Superior temporal gyrus (tissue), 1 donor: ENCODE measurements around the gene SOX6.
"Not testable (repeated sequence)": the region's sequence is repeated elsewhere in the genome, so short reads cannot be mapped to it uniquely, and the experiment has no call there.

Experiments used
- DNase-seq: peaks from one replicate; pipeline ENCODE4 v3.0.0-alpha.2; 2016; ENCODE audit errors: extremely low spot score

SOX6 gene

DNA sequence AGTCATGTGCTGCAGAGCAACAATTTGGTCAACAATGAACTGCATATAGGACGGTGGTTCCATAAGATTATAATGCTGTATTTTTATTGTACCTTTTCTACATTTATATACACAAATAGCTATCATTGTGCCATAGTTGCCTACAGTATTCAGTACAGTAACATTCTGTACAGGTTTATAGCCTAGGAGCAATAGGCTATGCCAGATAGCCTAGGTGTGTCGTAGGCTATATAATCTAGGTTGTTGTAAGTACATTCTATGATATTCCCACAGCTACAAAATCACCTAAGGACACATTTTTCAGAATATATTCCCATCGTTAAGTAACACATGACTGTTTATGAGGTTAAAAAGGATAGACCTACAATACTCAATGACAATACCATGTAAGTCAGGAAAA is 423.9 kb downstream of the SOX6 start:
- DNase-seq, result no peak

DNA sequence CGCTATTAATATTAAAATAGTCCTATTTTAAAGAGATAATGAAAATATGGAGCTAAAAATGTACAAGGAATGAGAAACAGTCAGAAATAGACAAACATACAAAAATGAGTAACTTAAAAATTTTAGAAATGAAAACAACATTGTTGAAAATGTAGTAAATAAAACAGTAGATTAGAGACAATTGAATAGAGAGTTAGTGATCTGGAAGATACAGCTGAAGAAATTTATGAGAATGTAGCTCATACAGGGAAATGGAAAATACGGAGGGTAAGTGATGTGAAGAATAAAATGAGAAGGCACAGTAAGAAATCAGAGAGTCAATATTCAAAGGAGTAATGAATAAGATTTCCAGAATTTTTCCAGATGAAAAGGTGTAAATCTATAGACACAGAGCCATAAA is 424.8 kb downstream of the SOX6 start:
- no peak for DNase-seq

DNA sequence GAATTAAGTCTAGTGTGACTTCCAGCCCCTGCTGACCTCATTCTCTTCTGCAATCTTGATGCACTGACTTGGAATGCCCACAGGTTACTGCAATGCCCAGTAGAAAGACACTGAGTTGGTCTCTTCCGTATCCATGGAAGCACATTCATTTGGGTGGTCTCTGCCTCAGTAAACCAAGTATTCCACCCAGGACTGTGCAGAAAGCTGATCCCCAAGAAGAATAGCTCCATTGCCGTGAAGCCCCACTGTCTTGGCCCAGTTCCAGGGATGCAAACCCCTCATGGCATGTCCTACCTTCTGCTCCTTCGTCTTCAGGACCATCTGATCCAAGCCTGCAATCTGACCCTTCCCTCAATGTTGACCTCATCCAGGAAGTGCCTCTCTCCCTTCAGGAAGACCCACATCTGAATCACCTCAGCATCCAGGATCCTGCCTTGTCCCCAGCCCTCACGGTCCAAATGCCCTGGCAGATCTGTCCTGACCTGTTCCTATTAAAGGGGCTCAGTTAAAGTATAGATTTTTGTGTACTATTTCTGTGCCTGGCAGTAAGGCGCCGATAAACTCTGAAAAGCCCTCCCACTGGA is 425.8 kb downstream of the SOX6 start:
- DNase-seq, result no peak

DNA sequence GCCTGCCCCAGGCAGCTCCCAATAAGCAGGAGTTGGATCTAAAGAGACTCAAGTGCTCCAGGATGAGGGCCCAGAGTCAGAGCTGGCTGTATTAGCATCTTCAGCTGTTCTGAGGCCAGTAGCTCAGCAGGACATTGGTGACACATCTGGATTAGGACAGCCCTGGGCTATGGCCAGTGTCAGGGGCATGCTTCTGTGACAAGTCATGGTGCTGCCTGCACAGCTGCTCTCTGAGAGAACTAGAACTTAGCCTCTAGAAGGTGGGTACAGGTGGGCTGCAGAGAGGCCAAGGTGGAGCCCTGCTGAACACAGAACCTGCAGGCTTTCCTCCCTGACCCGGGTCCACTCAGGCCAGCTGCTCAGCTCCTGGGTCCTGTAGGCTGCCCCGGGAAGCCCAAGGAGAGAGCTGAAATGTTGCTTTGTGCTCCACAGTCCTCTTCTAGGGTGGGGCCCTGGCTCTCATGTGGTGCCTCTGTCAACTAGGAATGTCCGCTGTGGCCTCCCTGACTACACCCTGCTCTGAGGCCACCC is 426.9 kb downstream of the SOX6 start:
- no peak for DNase-seq

DNA sequence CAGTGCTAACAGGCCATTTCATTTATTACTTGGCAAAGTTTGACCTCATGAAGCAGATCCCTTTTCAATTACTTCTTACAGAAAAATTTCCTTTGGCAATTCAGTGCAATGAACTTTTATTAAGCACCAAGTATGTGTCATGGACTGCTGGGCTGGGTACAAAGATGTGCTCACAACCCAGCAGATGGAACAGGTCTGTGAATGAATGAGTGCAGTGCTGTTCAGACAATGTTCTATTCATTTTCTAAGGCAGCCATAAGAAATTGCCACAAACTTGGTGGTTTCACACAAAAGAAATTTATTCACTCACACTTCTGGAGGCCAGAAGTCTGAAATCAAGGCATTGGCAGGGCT is 428.5 kb downstream of the SOX6 start:
- no peak for DNase-seq

DNA sequence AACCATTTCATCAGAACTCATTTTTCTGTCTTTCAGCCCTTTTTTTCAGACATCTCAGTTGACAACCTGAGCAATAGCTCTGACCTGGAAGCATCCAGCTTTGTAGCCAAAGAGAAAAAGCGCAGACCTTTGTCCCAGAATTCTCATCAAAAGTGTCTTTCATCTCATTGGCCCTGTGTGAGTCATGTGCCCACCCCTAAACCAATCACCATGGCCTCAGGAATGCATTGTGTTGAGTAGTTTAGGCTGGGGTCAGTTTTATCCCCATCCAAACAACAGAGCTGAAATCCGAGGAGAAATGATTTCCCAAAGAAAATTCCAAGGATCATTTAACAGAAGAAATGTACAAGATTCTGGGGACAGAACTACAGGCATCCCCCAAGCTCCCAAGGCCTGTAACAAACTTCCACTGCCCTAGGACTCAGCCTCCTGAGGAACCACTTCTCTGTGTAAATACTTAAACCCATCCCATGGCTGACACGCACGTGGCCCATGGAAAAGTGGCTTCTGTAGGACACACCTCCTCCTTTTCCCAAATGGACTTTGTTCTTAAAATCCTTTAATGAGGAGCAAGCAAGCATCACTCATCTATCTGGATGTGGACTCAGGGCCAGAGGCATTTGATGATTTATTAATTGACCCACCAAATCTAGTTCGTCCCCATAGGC is 429.0 kb downstream of the SOX6 start:
- no peak for DNase-seq

DNA sequence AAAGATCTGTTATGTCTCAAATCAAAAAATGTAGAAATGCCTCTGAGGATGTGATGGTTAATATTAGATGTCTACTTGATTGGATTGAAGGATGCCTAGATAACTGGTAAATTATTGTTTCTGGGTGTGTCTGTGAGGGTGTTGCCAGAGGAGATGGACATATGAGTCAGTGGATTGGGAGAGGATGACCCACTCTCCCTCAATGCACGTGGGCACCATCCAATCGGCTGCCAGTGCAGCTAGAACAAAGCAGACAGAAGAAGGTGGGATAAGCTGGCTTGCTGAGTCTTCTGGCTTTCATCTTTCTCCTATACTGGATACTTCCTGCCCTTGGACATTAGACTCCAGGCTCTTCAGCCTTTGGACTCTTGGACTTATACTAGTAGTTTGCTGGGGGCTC is 430.3 kb downstream of the SOX6 start:
- DNase-seq, result no peak

DNA sequence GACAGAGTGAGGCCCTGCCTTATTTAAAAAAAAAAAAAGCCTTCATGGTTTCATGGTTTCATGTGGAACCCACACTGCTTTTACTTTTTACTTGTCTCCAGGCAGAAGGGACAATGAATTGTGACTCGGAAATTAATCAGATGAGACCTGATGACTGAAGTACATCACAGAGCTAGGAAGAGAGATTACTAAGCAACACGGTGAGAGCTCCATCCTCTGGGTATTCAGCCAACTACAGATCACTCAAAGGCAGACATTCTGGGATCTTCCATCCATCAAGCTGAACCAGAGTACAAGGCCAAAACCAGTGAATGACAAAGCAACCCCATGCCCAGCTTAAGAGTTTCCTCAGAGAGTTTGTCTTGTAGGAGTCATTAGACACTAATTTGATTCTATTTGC is 433.2 kb downstream of the SOX6 start:
- DNase-seq, result no peak

DNA sequence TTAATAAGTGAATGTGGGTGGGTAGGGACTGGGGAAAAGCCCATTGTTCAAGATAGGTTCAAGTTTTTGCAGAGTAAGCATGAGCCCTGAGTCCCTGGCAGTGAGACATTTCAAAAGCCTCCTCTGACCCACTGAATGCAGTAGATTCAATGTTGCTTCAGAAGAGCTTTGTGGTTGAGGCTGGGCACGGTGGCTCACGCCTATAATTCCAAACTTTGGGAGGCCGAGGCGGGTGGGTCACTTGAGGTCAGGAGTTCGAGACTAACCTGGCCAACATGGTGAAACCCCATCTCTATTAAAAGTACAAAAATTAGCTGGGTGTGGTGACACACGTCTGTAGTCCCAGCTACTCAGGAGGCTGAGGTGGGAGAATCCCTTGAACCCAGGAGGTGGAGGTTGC is 433.6 kb downstream of the SOX6 start:
- not testable (repeated sequence) for DNase-seq

DNA sequence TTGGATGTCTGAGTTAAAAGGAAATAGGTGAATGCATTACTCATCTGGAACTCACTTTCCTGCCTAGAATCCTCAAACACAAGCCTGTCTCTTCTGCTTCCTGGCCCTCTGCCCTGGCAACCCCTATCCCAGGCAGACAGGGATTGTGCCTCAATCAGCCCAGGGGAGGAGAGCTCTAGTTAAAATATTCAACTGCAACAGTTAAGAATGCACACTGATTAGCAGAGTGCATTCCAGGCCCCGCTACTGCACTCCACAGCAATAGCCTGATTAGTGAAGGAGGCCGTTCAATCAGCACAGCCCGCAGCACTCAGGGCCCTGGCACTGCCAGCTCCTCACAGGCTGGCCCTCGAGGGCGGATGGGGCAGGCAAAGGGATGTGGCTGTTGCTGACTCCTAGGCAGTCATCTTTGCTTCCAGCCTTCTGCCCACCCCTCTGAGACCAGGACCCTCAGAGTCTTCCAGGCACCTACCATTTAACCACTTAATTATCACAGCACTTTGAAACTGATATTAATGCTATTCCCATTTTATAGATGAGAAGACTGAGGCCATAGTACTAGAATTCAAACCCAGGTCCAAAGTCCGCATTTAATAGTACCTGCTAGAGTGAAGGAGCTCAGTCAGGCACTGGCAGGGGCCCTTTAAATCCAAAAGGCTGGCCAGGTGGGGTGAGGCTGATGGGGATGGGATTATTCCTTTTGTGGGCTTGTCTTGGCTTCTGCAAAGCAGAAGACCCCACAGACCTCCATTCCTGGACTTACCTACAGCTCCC is 435.3 kb downstream of the SOX6 start:
- no peak for DNase-seq

DNA sequence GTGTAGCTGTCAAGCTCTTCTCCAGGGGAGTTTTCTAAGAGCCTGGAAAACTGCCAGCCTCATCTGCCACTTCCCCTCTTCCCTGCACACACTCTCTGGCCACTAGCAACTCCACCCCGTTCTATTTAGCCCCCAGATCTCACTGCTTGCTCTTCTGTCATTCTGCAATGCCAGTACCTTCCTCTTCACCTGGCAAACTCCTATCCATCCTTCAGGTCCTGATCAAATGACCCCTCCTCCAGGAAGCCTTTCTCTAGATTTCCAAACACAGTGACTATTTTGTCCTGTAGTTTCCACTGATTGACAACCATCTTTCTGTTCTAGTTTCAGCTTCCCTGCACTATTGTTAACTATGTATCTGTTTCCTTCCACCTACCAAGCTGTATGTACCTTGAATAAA is 437.7 kb downstream of the SOX6 start:
- no peak for DNase-seq

DNA sequence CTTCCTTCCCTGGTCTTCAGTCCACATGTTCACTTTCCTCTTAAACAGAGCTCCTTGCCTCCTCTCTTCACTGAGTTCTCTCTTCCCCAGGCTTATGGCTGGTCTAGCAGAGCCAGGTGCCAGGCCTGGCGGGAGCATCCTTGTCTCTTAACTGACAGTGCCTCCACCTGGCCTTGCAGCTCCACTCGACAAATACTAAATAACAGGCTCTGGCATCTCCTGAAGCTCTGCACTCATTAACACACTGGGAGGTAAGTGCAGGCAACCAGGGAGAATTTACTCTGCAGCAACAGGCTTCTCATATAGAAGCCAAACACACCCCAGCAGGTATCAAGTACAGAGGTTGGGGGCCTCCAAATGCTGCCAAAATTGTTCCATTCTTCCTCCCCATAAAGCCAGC is 438.1 kb downstream of the SOX6 start:
- DNase-seq, result no peak
